ENCODE results near the gene CEP131.
"Not testable (repeated sequence)": the region's sequence is repeated elsewhere in the genome, so short reads cannot be mapped to it uniquely, and the experiment has no call there.

The CEP131 gene

GRCh38 chr17:81164371-81165245 is 58.2 kb downstream of the CEP131 start:
- no peak for DNase-seq (ENCODE audit: low spot score)

GRCh38 chr17:81163703-81164370 is 58.9 kb downstream of the CEP131 start:
- no peak for DNase-seq (ENCODE audit: low spot score)

DNA sequence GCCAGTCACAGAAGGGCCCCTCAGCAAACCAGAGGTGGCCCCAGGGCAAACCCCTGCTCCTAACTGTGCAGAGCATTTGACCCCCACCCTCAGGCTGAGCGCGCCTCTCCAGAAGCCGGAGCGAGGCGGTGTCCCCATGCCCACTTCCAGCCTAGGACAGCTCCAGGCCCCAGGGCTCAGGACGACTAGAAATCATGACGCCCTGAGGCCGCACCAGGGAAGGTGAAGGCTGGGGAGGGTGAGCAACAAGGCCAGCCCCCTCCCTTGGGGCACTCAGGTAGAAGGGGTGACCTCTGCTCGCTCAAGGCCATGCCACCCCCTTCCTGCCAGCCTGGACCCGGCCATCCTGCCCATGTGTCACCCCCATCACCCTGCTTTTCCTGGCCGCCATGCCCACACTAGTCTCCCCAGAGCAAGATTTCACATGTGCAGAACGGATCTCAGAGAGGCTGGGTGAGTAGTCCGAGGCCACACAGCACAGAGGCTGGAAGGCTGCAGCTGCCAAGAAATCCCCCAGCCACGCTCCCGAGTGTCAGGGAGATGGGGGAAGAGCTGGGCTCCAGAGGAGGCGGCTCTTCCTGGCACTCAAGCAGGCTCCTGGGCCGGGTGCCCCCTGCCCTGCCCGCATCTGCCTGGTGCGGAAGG is 59.6 kb downstream of the CEP131 start:
- no peak for DNase-seq (ENCODE audit: low spot score)

DNA sequence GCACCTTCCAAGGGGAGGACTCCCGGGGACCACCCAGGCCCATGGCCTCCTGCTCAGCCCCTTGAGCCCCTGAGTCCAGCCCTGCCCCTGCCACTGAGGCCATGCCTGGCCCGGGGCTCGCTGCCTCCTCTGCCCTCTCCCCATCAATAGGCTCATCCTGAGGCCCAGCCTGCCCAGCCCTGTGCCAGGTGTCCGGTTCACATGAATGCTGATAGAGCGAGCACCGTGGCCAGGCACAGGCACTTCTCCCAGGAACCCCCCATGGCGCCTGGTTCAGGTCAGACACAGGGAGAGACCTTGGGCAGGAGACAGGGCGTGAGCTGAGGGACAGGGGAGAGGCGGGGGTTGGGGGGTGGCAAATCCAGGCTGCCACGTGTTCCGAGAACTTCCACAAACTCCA is 60.3 kb downstream of the CEP131 start:
- no peak for DNase-seq (ENCODE audit: low spot score)

GRCh38 chr17:81161972-81162371 is 60.8 kb downstream of the CEP131 start:
- no peak for DNase-seq (ENCODE audit: low spot score)

DNA sequence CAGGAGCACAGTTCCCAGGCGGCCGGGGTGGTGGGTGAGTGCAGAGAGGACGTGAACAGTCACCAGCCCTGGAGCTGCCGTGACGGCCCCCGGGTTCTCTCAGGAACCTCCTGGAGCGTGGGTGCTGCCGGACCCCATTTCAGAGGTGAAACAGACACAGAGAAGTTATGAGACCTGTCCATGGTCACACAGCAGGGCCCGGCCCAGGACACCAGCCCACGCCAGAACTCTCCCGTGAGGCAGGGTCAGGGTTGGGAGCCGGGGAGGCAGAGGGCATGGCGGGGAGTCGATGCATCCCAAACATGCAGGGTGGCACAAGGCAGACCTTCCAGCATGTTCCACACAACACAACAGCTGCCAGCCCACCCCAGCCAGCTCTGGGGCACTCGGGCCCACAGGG is 61.2 kb downstream of the CEP131 start:
- DNase-seq (ENCODE audit: low spot score), result no peak

DNA sequence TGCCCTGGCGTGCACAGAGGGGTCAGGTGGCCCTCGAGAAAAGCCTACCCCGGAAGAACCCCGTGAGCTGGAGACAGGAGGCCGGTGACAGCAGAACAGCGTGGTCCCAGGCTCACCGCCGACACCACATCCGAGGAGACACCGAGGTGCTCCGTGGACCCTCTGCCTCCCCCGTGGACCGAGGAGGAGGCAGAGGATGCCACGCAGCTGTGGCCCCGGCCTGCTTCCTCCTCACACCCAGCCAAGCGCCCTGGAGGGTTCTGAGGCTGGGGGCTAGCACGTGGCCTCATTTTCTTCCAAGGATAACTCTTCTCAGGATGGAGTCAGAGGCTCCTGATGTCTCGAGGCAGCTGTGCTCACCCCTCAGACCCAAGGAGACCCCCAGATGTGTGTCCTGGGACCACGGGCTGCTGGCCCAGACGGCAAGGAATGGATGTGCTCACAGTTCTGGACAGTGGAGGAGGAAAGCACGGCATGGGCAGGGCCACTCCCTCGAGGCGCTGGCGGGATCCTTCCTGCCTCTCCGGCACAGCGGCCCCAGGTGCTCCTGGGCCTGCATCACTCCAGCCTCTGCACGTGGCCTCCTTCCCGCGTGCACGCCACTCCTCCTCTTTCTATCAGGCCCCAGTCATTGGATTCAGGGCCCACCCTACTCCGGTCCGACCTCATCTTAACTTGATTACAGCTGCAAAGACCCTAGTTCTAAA is 61.9 kb downstream of the CEP131 start:
- DNase-seq (ENCODE audit: low spot score), result no peak

DNA sequence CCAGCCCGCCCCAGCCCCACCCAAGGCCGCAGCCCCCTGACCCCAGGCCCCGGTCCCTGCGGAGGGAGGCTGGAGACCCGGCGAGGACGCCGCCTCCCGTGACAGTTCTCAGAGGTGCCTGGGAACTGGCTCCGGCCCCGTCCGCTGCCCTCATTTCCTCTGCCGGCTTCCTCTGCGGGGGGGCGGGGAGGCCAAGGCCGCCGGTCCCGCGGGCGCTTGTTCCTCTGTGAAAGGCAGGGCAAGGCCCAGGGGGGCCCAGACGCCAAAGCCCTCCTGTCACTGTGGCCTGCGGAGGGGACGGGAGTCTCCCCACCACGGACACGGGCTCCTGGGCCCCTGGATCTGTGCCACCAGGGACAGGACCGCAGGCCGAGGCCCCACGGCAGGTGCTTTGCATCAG is 62.5 kb downstream of the CEP131 start:
- DNase-seq (ENCODE audit: low spot score), result no peak

DNA sequence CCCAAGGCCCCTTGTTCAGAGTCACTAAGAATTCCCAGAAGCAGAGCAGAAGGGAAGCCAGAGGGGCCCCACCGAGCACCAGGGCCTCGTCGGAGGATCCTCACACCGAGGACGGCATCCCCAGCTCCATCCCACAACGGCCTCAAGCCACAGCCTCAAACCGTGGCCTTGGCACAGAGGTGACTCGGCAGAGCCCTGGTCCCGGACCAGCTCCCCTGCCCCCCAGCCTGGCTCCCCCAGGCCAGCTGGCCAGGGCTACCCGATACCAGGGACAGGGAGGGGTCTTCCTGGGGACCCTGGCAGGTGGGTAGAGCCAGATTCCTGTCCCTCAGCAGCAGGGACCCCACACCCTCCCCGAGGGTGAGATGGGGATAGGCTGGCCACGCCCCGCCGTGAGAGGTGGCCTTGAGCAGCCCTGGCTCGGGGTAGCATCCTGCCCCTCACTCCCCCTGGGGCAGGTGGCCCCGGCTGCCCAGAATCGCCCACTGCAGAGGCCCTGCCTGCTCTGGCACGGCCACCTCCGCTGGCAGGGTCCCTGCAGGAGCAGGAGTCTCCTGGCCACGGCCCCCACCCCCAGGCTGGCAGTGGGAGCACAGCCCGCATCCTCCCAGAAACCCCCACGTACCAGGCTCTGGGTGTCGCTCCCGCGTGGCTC is 63.0 kb downstream of the CEP131 start:
- no peak for DNase-seq (ENCODE audit: low spot score)

GRCh38 chr17:81158688-81159590 is 63.8 kb downstream of the CEP131 start:
- no peak for DNase-seq (ENCODE audit: low spot score)

GRCh38 chr17:81157848-81158687 is 64.7 kb downstream of the CEP131 start:
- DNase-seq (ENCODE audit: low spot score), result no peak

GRCh38 chr17:81156866-81157805 is 65.6 kb downstream of the CEP131 start:
- DNase-seq (ENCODE audit: low spot score), result no peak

- DNase-seq (ENCODE audit: low spot score), result no peak
Observed at GRCh38 chr17:81154961-81155360, 67.8 kb downstream of the CEP131 start.

DNA sequence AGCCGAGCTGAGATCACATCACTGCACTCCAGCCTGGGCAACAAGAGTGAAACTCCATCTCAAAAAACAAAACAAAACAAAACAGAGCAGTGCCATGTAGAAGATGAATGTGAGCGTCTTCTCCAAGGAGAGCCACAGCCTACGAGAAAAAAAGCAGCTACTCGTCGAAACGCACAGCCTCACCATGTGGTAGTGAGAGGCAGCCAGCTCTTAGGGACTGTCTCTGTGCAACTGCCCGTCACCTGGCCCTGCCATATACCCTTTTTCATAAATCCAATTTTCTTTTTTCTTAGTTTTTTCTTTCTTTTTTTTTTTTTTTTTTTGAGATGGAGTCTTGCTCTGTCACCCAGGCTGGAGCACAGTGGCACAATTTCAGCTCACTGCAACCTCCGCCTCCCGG is 68.7 kb downstream of the CEP131 start:
- not testable (repeated sequence) for DNase-seq (ENCODE audit: low spot score)

DNA sequence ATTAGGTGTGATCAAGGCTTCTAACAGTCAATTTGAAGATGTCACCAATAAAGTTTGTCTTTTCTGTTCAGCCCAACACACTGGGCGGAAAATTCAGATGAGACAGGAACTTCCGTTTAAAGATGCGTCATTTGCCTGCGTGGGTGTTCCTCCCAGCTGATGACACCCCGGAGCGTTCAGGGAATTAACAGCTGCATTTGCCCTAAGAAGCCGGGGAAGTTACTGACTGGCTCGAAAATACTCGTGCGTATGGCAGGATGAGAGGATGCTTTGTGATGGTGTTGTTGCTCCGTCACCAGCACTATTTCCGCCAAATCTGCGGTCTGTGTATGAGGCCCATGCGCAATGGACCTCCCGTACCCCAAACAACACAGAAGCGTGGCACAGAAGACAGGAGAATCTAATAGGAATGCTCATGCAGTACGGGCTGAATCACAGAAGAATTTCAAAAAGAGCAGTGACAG is 69.4 kb downstream of the CEP131 start:
- peak; percentile 18 for DNase-seq (ENCODE audit: low spot score)

DNA sequence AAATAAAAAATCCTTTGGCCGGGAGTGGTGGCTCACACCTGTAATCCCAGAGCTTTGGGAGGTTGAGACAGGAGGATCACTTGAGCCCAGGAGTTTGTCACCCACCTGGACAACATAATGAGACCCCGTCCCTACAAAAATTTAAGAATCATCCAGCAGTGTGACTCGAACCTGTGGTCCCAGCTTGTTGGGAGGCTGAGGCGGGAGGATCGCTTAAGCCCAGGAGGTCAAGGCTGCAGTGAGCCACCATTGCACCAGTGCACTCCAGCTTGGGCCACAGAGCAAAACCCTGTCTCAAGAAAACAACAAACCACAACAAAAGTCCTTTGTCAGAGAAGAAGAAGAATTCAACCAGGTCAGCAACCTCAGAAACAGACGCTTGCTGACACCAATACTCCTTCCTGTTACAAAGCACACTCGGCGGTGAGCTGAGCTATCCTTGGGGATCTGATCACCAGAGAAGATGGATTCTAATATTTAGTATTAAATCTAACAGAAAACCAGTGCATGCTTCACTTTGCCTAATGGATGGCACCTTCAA is 70.4 kb downstream of the CEP131 start:
- no peak for DNase-seq (ENCODE audit: low spot score)

GRCh38 chr17:81151278-81151677 is 71.5 kb downstream of the CEP131 start:
- DNase-seq (ENCODE audit: low spot score), result no peak

DNA sequence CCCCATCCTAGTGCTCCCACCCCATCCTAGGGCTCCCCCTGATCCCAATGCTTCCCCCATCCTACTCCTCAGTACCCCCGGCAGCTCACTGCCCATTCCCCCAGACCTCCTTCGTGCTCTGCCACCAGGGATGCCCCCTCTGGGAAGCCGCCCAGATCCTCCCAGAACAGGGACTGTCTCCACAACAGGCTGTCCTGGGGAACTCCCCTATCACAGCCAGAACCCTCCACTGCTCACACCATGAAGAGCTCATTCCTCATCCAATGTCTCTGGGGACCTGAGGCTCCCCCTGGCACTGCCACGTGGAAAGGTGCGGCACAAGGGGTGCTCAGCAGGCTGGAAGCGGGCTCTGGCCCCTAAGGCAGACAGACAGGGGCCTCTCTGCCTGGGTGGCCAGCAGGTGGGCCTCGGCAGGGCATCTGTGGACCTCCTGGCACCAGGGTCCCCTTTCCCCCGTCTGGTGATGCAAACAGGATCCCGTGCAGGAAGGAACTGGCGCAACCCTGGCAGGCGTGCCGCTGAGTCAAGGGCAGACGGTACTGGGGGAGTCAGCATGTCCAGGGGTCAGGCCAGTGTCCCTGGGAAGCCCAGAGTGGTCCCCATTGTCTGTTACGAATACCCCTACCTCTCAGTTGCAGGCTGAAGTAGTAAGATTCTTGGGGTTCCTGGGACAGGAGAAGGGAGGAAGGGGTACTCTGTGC is 72.2 kb downstream of the CEP131 start:
- no peak for DNase-seq (ENCODE audit: low spot score)
